ENCODE measurements around the gene URAD. TPM values are rescaled to one million over a fixed set of nuclear protein-coding genes. Genes with fewer than 3 reads are reported as not detected.
"Not testable (repeated sequence)": the region's sequence is repeated elsewhere in the genome, so short reads cannot be mapped to it uniquely, and the experiment has no call there.

Gene URAD
- total RNA-seq = not detected

GRCh38 chr13:27988520-27988919 is at the start of gene URAD:
Gene URAD (minus strand): TSS chr13:27988693. CDS start chr13:27988637, 56 bp downstream.
- DNase-seq (no peak), ATAC-seq (no peak)
- Mint-ChIP-seq H3K9me3 (ENCODE audit: low read depth) (no peaks in the 10 kb centered on the region), H3K27me3 (peaks cover 14% of the 10 kb centered on the region), H3K27ac (no peak within 1 kb of the TSS), H3K4me1 (no peaks in the 10 kb centered on the region), H3K36me3 (no peaks in the 10 kb centered on the region), H3K4me3 (no peak within 1 kb of the TSS)
- CTCF ChIA-PET = interaction anchor here (0.9 to 1.2 kb wide), 2 partner anchors 158 to 627 kb away, joined by 3 to 4 read pairs; no protein-coding TSS in a partner anchor

- ATAC-seq = no peak
- Mint-ChIP-seq H3K27ac (no peak overlapping the region), H3K4me3 (no peak overlapping the region), H3K36me3 (no peaks in the 10 kb centered on the region), H3K9me3 (ENCODE audit: low read depth) (no peaks in the 10 kb centered on the region), H3K4me1 (no peaks in the 10 kb centered on the region), H3K27me3 (peaks cover 17% of the 10 kb centered on the region)
- no peak for DNase-seq
- CTCF ChIA-PET = no interaction called here
Measured at GRCh38 chr13:28037399-28037798, 48.9 kb upstream of the URAD start.

- Mint-ChIP-seq H3K4me1 (no peaks in the 10 kb centered on the region), H3K36me3 (no peaks in the 10 kb centered on the region), H3K27ac (no peak overlapping the region), H3K9me3 (ENCODE audit: low read depth) (no peaks in the 10 kb centered on the region), H3K27me3 (peaks cover 19% of the 10 kb centered on the region), H3K4me3 (no peak overlapping the region)
- CTCF ChIA-PET = interaction anchor here (0.9 kb wide), 1 partner anchor 10 kb away, joined by 3 read pairs; no protein-coding TSS in a partner anchor
- no peak for ATAC-seq
- no peak for DNase-seq
Measured at GRCh38 chr13:28035146-28035782, 46.8 kb upstream of the URAD start.

- Mint-ChIP-seq H3K27ac (no peak overlapping the region), H3K9me3 (ENCODE audit: low read depth) (no peaks in the 10 kb centered on the region), H3K27me3 (peaks cover 17% of the 10 kb centered on the region), H3K4me1 (no peaks in the 10 kb centered on the region), H3K36me3 (no peaks in the 10 kb centered on the region), H3K4me3 (no peak overlapping the region)
- ATAC-seq = no peak
- no peak for DNase-seq
- CTCF ChIA-PET = no interaction called here
Measured at GRCh38 chr13:28033894-28034655, 45.6 kb upstream of the URAD start.

GRCh38 chr13:28032438-28032837 is 43.9 kb upstream of the URAD start:
- H3K4me3 Mint-ChIP-seq; H3K36me3 Mint-ChIP-seq; CTCF ChIA-PET; H3K4me1 Mint-ChIP-seq; H3K27ac Mint-ChIP-seq; DNase-seq; ATAC-seq; H3K9me3 Mint-ChIP-seq (ENCODE audit: low read depth): not testable (repeated sequence)
- H3K27me3 Mint-ChIP-seq = peaks cover 18% of the 10 kb centered on the region

GRCh38 chr13:28031896-28032288 is 43.4 kb upstream of the URAD start:
- Mint-ChIP-seq H3K27ac (no peak overlapping the region), H3K9me3 (ENCODE audit: low read depth) (no peaks in the 10 kb centered on the region), H3K36me3 (no peaks in the 10 kb centered on the region), H3K27me3 (peaks cover 21% of the 10 kb centered on the region), H3K4me1 (peaks cover 1% of the 10 kb centered on the region), H3K4me3 (no peak overlapping the region)
- ATAC-seq (no peak), DNase-seq (no peak)
- CTCF ChIA-PET = no interaction called here

- Mint-ChIP-seq H3K27me3 (peaks cover 23% of the 10 kb centered on the region), H3K27ac (no peak overlapping the region), H3K4me3 (no peak overlapping the region), H3K36me3 (no peaks in the 10 kb centered on the region), H3K4me1 (peaks cover 1% of the 10 kb centered on the region), H3K9me3 (ENCODE audit: low read depth) (no peaks in the 10 kb centered on the region)
- ATAC-seq (no peak), DNase-seq (no peak)
- CTCF ChIA-PET = no interaction called here
Measured at GRCh38 chr13:28031220-28031895, 42.9 kb upstream of the URAD start.

- no peaks in the 10 kb centered on the region for H3K36me3 Mint-ChIP-seq
- CTCF ChIA-PET = no interaction called here
- H3K27ac Mint-ChIP-seq = no peak overlapping the region
- no peaks in the 10 kb centered on the region for H3K9me3 Mint-ChIP-seq (ENCODE audit: low read depth)
- ATAC-seq (no peak), DNase-seq (no peak)
- peaks cover 1% of the 10 kb centered on the region for H3K4me1 Mint-ChIP-seq
- peaks cover 20% of the 10 kb centered on the region for H3K27me3 Mint-ChIP-seq
- no peak overlapping the region for H3K4me3 Mint-ChIP-seq
Measured at GRCh38 chr13:28027607-28028364, 39.3 kb upstream of the URAD start.

GRCh38 chr13:28027071-28027470 is 38.6 kb upstream of the URAD start:
- Mint-ChIP-seq H3K9me3 (ENCODE audit: low read depth) (no peaks in the 10 kb centered on the region), H3K4me3 (no peak overlapping the region), H3K27ac (no peak overlapping the region), H3K36me3 (no peaks in the 10 kb centered on the region), H3K27me3 (peaks cover 20% of the 10 kb centered on the region), H3K4me1 (peaks cover 1% of the 10 kb centered on the region)
- ATAC-seq (no peak), DNase-seq (no peak)
- CTCF ChIA-PET = no interaction called here

- CTCF ChIA-PET = no interaction called here
- H3K27me3 Mint-ChIP-seq = peaks cover 18% of the 10 kb centered on the region
- H3K4me1 Mint-ChIP-seq = peaks cover 1% of the 10 kb centered on the region
- no peaks in the 10 kb centered on the region for H3K9me3 Mint-ChIP-seq (ENCODE audit: low read depth)
- no peak overlapping the region for H3K4me3 Mint-ChIP-seq
- no peaks in the 10 kb centered on the region for H3K36me3 Mint-ChIP-seq
- ATAC-seq (no peak), DNase-seq (no peak)
- no peak overlapping the region for H3K27ac Mint-ChIP-seq
Measured at GRCh38 chr13:28026508-28026907, 38.0 kb upstream of the URAD start.

GRCh38 chr13:28022848-28023518 is 34.5 kb upstream of the URAD start:
- no peak overlapping the region for H3K4me3 Mint-ChIP-seq
- CTCF ChIA-PET = no interaction called here
- peaks cover 1% of the 10 kb centered on the region for H3K4me1 Mint-ChIP-seq

GRCh38 chr13:28014301-28014700 is 25.8 kb upstream of the URAD start:
- H3K27me3 Mint-ChIP-seq = peaks cover 30% of the 10 kb centered on the region
- CTCF ChIA-PET = interaction anchor here (1.0 kb wide), 1 partner anchor 145 kb away, joined by 3 read pairs; no protein-coding TSS in a partner anchor

More at GRCh38 chr13:28022848-28023518, 34.5 kb upstream of the URAD start:
- no peaks in the 10 kb centered on the region for H3K36me3 Mint-ChIP-seq
- ATAC-seq (no peak), DNase-seq (no peak)
- no peaks in the 10 kb centered on the region for H3K9me3 Mint-ChIP-seq (ENCODE audit: low read depth)
- H3K27ac Mint-ChIP-seq = no peak overlapping the region
- H3K27me3 Mint-ChIP-seq = peaks cover 10% of the 10 kb centered on the region

GRCh38 chr13:28013482-28013881 is 25.0 kb upstream of the URAD start:
- ATAC-seq (no peak), DNase-seq (no peak)
- Mint-ChIP-seq H3K27me3 (peaks cover 30% of the 10 kb centered on the region), H3K4me3 (no peak overlapping the region), H3K27ac (no peak overlapping the region), H3K9me3 (ENCODE audit: low read depth) (no peaks in the 10 kb centered on the region), H3K36me3 (no peaks in the 10 kb centered on the region), H3K4me1 (peaks cover 2% of the 10 kb centered on the region)
- CTCF ChIA-PET = interaction anchor here (1.0 kb wide), 1 partner anchor 144 kb away, joined by 3 read pairs; no protein-coding TSS in a partner anchor

More at GRCh38 chr13:28014301-28014700, 25.8 kb upstream of the URAD start:
- no peak for DNase-seq
- Mint-ChIP-seq H3K36me3 (no peaks in the 10 kb centered on the region), H3K27ac (no peak overlapping the region), H3K4me3 (no peak overlapping the region), H3K9me3 (ENCODE audit: low read depth) (no peaks in the 10 kb centered on the region), H3K4me1 (peaks cover 2% of the 10 kb centered on the region)
- ATAC-seq = no peak
